OCI-LY3 (cell line): ENCODE measurements around the gene JMJD8.

ENCODE experiments used
- H2AFZ ChIP-seq: fragments of 200-600, 300-600 bp; shearing (Covaris generic); 2 replicates; pipeline ENCODE4 v1.6.0; 2014; ENCODE audit warnings: antibody characterized with exemption, low read depth, low read length
- H3K27ac ChIP-seq: fragments of 200-600, 300-600 bp; sonication (generic); 2 replicates; pipeline ENCODE4 v1.5.1; 2014; ENCODE audit warnings: mild to moderate bottlenecking, low read length, moderate library complexity, mixed read lengths
- H3K27me3 ChIP-seq: fragments of 200-600, 300-600 bp; sonication (generic); 2 replicates; pipeline ENCODE4 v1.6.1; 2014; ENCODE audit warnings: low read depth, low read length, mixed read lengths
- H3K36me3 ChIP-seq: fragments of 200-600, 300-600 bp; sonication (generic); replicated peaks from 2 replicates; pipeline ENCODE3; 2014; ENCODE audit warnings: low read depth, low read length, mixed read lengths
- H3K4me1 ChIP-seq: fragments of 300-600, 200-600 bp; sonication (generic); 2 replicates; pipeline ENCODE4 v1.6.1; 2014; ENCODE audit warnings: low read length, mixed read lengths
- H3K4me2 ChIP-seq: fragments of 200-600, 300-600 bp; sonication (generic); 2 replicates; pipeline ENCODE4 v1.6.1; 2014; ENCODE audit warnings: low read length, mixed read lengths
- H3K4me3 ChIP-seq: fragments of 300-600, 200-600 bp; sonication (generic); 2 replicates; pipeline ENCODE4 v1.5.1; 2014; ENCODE audit warnings: antibody characterized with exemption, mild to moderate bottlenecking, low read length, moderate library complexity
- H3K79me2 ChIP-seq: fragments of 300-600, 200-600 bp; shearing (Covaris generic); 2 replicates; pipeline ENCODE4 v1.6.1; 2014; ENCODE audit warnings: mild to moderate bottlenecking, low read length, mixed read lengths
- H3K9ac ChIP-seq: fragments of 300-600, 200-600 bp; shearing (Covaris generic); 2 replicates; pipeline ENCODE4 v1.6.0; 2014; ENCODE audit warnings: mild to moderate bottlenecking, low read length, moderate library complexity
- H3K9me3 ChIP-seq: fragments of 200-600, 300-600 bp; shearing (Covaris generic); 2 replicates; pipeline ENCODE4 v1.6.1; 2014; ENCODE audit warnings: low read length, mixed read lengths; ENCODE audit not compliant: insufficient read depth
- H4K20me1 ChIP-seq: fragments of 200-600, 300-600 bp; sonication (generic); 2 replicates; pipeline ENCODE4 v1.6.1; 2016; ENCODE audit warnings: low read length, mixed read lengths; ENCODE audit not compliant: insufficient read depth
- EZH2phosphoT487 ChIP-seq: fragments of 200-600 bp; shearing (Covaris generic); IDR thresholded peaks from 2 replicates; pipeline ENCODE4 v1.6.1; 2018; ENCODE audit warnings: antibody characterized with exemption, mixed run types, low read depth
- TF ChIP-seq, protein P1 (sequence below): fragments of 200-600, 300-600 bp; sonication (generic); IDR thresholded peaks from 2 replicates; pipeline ENCODE4 v1.5.1; 2014; ENCODE audit warnings: antibody characterized with exemption, low read length, low read depth

JMJD8 gene

DNA sequence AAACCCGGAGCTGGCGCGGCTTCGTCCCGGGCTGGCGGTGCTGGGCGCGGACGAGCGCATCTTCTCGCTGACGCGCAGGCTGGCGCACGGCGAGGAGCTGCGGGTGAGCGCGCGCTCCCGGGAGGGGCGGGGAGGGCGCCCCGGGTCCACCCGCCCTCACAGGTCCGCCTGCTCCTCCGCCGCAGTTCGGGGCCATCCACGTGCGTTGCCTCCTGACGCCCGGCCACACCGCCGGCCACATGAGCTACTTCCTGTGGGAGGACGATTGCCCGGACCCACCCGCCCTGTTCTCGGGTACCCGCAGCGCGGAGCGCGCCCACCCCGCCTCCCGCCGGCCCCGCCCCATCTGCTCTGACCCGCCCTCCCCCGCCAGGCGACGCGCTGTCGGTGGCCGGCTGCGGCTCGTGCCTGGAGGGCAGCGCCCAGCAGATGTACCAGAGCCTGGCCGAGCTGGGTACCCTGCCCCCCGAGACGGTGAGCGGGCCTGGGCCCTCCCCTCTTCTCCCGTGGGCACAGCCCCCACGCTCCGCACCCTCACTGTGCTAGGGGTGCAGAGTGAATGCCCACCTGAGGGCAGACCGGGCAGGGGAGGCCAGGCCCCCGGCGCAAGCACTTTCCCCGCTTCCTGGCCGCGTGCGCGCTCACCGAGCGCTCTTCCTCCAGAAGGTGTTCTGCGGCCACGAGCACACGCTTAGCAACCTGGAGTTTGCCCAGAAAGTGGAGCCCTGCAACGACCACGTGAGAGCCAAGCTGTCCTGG lies 44.2 kb upstream of the JMJD8 start:
- no peaks in the 10 kb centered on the region for H3K36me3 ChIP-seq
- H3K9ac ChIP-seq = peak overlapping the region; percentile 89; the same call in 1 of the 2 replicates
- H3K4me1 ChIP-seq = peaks cover 9% of the 10 kb centered on the region; the same call in 1 of the 2 replicates
- no peaks in the 10 kb centered on the region for H3K79me2 ChIP-seq
- peak overlapping the region; percentile 70 for H3K4me2 ChIP-seq
- no peak overlapping the region for H2AFZ ChIP-seq
- TF ChIP-seq EZH2phosphoT487 = no peak
- TF ChIP-seq, protein P1, sequence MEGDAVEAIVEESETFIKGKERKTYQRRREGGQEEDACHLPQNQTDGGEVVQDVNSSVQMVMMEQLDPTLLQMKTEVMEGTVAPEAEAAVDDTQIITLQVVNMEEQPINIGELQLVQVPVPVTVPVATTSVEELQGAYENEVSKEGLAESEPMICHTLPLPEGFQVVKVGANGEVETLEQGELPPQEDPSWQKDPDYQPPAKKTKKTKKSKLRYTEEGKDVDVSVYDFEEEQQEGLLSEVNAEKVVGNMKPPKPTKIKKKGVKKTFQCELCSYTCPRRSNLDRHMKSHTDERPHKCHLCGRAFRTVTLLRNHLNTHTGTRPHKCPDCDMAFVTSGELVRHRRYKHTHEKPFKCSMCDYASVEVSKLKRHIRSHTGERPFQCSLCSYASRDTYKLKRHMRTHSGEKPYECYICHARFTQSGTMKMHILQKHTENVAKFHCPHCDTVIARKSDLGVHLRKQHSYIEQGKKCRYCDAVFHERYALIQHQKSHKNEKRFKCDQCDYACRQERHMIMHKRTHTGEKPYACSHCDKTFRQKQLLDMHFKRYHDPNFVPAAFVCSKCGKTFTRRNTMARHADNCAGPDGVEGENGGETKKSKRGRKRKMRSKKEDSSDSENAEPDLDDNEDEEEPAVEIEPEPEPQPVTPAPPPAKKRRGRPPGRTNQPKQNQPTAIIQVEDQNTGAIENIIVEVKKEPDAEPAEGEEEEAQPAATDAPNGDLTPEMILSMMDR = no peak
- H4K20me1 ChIP-seq = no peaks in the 10 kb centered on the region
- H3K27me3 ChIP-seq = no peaks in the 10 kb centered on the region
- no peaks in the 10 kb centered on the region for H3K9me3 ChIP-seq
- H3K27ac ChIP-seq = no peak overlapping the region
- peak overlapping the region; percentile 90 for H3K4me3 ChIP-seq

DNA sequence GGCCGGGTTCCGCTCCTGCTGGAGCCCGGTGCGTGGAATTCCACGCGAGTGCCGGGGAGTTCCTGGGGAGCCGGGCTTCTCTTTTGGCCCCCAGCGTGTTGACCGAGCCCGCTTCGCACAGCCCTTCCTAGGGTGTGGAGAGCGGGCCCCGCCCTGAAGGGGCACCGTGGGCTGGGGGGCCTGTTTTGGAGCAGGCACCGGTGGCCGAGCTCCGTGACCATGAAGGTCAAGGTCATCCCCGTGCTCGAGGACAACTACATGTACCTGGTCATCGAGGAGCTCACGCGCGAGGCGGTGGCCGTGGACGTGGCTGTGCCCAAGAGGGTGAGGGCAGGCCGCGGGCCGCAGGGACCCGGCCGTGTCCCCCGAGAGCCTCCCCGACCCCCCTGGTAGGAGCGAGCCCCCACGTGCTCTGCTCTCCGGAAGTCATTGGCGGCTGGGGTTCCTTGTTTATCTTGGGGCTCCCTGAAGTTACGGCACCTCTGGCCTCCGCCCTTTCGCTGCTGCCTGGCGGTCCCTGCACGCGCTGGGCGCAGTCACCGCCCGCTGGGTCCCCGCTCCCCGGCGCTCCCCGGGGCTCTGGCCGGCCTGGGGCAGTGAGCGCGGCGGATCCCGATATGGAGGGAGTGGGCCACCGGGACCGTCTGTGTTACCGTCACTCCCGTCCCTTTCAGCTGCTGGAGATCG lies 43.3 kb upstream of the JMJD8 start:
- H3K27ac ChIP-seq = peak overlapping the region; percentile 35
- no peaks in the 10 kb centered on the region for H3K79me2 ChIP-seq
- peaks cover 3% of the 10 kb centered on the region for H3K36me3 ChIP-seq
- no peaks in the 10 kb centered on the region for H4K20me1 ChIP-seq
- H3K9me3 ChIP-seq = no peaks in the 10 kb centered on the region
- peaks cover 9% of the 10 kb centered on the region; the same call in 1 of the 2 replicates for H3K4me1 ChIP-seq
- H3K27me3 ChIP-seq = no peaks in the 10 kb centered on the region
- H3K4me3 ChIP-seq = peak overlapping the region; percentile 90
- TF ChIP-seq, protein P1 = no peak
- no peak for TF ChIP-seq EZH2phosphoT487
- peak overlapping the region; percentile 89 for H3K9ac ChIP-seq
- H2AFZ ChIP-seq = peak overlapping the region; percentile 45; the same call in 1 of the 2 replicates
- peak overlapping the region; percentile 91 for H3K4me2 ChIP-seq

DNA sequence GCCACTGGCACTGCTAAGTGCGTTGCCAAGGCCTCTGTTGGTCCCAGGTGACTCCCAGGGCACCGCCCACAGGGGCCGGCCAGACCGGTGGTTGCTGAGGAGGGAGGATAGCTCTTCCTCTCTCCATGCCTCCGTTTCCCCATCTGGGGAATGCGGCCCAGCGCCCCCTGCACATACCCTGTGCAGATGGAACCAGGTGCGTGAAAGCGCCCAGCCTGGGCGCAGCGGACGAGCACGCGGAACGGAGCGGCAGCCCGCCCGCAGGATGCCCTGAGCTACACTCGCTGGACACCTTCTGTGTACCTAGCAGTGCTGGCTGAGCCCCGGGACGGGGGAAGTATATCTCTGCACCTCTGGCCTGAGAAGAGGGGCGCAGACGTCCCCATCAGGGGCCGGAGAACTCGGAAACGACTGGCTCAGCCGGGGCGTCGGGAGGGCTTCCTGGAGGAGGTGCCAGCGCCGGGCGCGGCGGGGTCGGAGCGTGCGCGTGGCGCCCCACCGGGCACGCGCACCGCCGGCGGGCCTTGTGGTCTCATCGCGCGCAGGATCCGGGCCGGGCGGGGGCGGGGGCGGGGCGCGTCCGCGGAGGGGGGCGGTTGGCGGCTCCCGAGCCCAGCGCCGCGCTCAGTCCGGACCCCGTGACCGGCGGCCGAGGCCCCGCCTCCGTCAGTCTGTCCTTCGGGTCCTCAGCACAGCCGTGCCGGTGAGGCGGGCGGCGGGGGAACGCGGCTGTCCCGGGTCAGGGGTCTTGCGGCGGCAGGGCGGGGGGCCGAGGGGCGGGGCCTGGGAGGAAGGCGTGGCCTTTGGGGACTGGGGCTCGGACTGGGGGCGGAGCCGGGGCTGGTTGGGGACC lies 42.5 kb upstream of the JMJD8 start, which contains the start of the genes CCDC78 and HAGHL:
Gene CCDC78 (minus strand): TSS at position 6 of the 853 bp plus-strand sequence. CDS start 76 bp downstream, outside the sequence.
Gene HAGHL (plus strand): TSS at position 669 of the 853 bp plus-strand sequence. CDS start 404 bp downstream, outside the sequence.
- peak within 1 kb of the TSS; percentile 90 for H3K4me3 ChIP-seq
- peak within 1 kb of the TSS; percentile 45; the same call in 1 of the 2 replicates for H2AFZ ChIP-seq
- H3K27ac ChIP-seq = peak within 1 kb of the TSS; percentile 35

More for the DNA sequence above, 42.5 kb upstream of the JMJD8 start, which contains the start of the genes CCDC78 and HAGHL:
- Histone ChIP-seq H3K9me3 (no peaks in the 10 kb centered on the region), H3K4me1 (peaks cover 14% of the 10 kb centered on the region), H3K9ac (peak within 1 kb of the TSS; percentile 89), H3K27me3 (no peaks in the 10 kb centered on the region), H3K79me2 (peaks cover 4% of the 10 kb centered on the region; the same call in 1 of the 2 replicates), H3K36me3 (peaks cover 3% of the 10 kb centered on the region), H3K4me2 (peak within 1 kb of the TSS; percentile 91), H4K20me1 (peaks cover 2% of the 10 kb centered on the region; the same call in 1 of the 2 replicates)
- TF ChIP-seq, protein P1 = no peak
- TF ChIP-seq EZH2phosphoT487 = no peak
